H1 (cell line): Measurements from ENCODE around the gene EVPL. TPM values are rescaled to one million over a fixed set of nuclear protein-coding genes. Genes with fewer than 3 reads are reported as not detected.

Experiments
- CHD7 ChIP-seq: fragments of 300-600 bp; sonication (generic); IDR thresholded peaks from 2 replicates; pipeline ENCODE4 v1.7.1; 2012; ENCODE audit warnings: low read length, moderate library complexity, mild to moderate bottlenecking, inconsistent platforms; ENCODE audit not compliant: insufficient replicate concordance
- RAD21 ChIP-seq, 2 experiments: IDR thresholded peaks in 1 of 2; conservative IDR thresholded peaks in 1 of 2; 2 replicates each; pipeline ENCODE4 v1.6.1; 2011; ENCODE audit warnings: low read depth in 2 of 2, low read length in 2 of 2, improper control_type of control experiment in 1 of 2, inconsistent platforms in 1 of 2, mild to moderate bottlenecking in 1 of 2, moderate library complexity in 1 of 2
- SIRT6 ChIP-seq: IDR thresholded peaks from one replicate; pipeline ENCODE4 v1.7.1; 2012; ENCODE audit warnings: low read length, inconsistent platforms
- polyA plus RNA-seq, 7 experiments: library from polyadenylated mRNA; depleted of rRNA in 3 of 7; stranded (reverse) in 5 of 7; unstranded in 2 of 7; fragments of >200 nt in 5 of 7; fragments of 200-250 nt in 2 of 7; gene quantifications; 1 replicate in 5 of 7; 2 replicates in 1 of 7; 4 replicates in 1 of 7; pipeline versions ENCODE4 v1.2.1 to v1.2.3, GENCODE V29; 2011 to 2013; ENCODE audit warnings: missing spikeins in 2 of 7, mixed read lengths in 2 of 7
- total RNA-seq: library from RNA; stranded (reverse); fragmentation: NEBNext Ultra II Directional; extraction: Animal tissue kit (Norgen Biotek cat#: 25700); gene quantifications from 2 replicates; pipeline ENCODE4 v1.2.1, GENCODE V29; 2021

Gene EVPL
- total and polyA plus RNA-seq, 2 of the 8 experiments (the other 6 are each of a cell fraction or from before 2014, with no cell fraction given) = 0.20 to 0.99 TPM

DNA sequence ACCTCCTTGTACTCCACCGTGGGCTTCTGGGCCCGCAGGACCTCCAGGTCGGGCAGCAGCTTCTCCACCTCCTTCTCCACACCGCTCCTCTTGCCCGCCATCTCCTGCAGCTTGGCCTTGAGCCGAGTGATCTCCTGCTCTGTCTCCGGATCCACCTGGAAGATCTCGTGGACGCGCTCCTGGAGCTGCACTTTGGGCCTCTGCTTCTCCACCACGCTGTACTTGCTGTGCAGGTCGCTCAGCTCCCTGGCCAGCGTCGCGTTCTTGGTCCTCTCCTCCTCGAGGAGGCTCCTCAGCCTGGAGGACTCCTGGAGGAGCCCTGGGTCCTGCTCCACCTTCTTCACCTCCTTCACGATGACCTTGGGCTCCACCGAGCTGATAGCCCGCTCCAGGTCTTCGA is 17.7 kb downstream of the EVPL start (continued):
- TF ChIP-seq RAD21 (IDR thresholded peaks at IDR 0.05 in 1 of 2, conservative IDR thresholded peaks at IDR 0.05 in 1 of 2; ENCODE audit: low read depth in 2 of 2, low read length in 2 of 2) = no peak
- no peak for TF ChIP-seq CHD7
- TF ChIP-seq SIRT6 = no peak
